Right forelimb (tissue), 1 donor: Measurements from ENCODE around the gene TSSK3.
"Not testable (repeated sequence)": the region's sequence is repeated elsewhere in the genome, so short reads cannot be mapped to it uniquely, and the experiment has no call there.

Experiments used
- DNase-seq: peaks from one replicate; pipeline ENCODE4 v3.0.0-alpha.2; 2018

The TSSK3 gene

GRCh38 chr1:32339363-32339978 lies 22.9 kb upstream of the TSSK3 start:
- no peak for DNase-seq

GRCh38 chr1:32341186-32341757 lies 21.1 kb upstream of the TSSK3 start:
- no peak for DNase-seq

- DNase-seq: no peak
These were observed 20.4 kb upstream of the TSSK3 start for GRCh38 chr1:32341971-32342370.

GRCh38 chr1:32342704-32343103 lies 19.6 kb upstream of the TSSK3 start:
- DNase-seq: no peak

- no peak for DNase-seq
These were observed 17.0 kb upstream of the TSSK3 start for GRCh38 chr1:32345289-32345827.

GRCh38 chr1:32346532-32347157 lies 15.7 kb upstream of the TSSK3 start:
- DNase-seq: no peak

GRCh38 chr1:32349211-32349708 lies 13.1 kb upstream of the TSSK3 start:
- DNase-seq: no peak

- no peak for DNase-seq
These were observed 11.4 kb upstream of the TSSK3 start for GRCh38 chr1:32350785-32351398.

- DNase-seq: peak; percentile 95
These were observed 10.7 kb upstream of the TSSK3 start for GRCh38 chr1:32351399-32352238.

GRCh38 chr1:32352239-32352745 lies 10.0 kb upstream of the TSSK3 start:
- DNase-seq: no peak

GRCh38 chr1:32352831-32353383 lies 9.4 kb upstream of the TSSK3 start:
- no peak for DNase-seq

GRCh38 chr1:32353431-32353830 lies 8.9 kb upstream of the TSSK3 start:
- no peak for DNase-seq

GRCh38 chr1:32353886-32354570 lies 8.3 kb upstream of the TSSK3 start:
- DNase-seq: no peak

GRCh38 chr1:32355778-32356177 lies 6.6 kb upstream of the TSSK3 start:
- not testable (repeated sequence) for DNase-seq

GRCh38 chr1:32356478-32356877 lies 5.9 kb upstream of the TSSK3 start:
- DNase-seq: no peak

GRCh38 chr1:32357614-32358013 lies 4.7 kb upstream of the TSSK3 start:
- DNase-seq: no peak

GRCh38 chr1:32358435-32358834 lies 3.9 kb upstream of the TSSK3 start:
- DNase-seq: no peak

- DNase-seq: no peak
These were observed 1.0 kb upstream of the TSSK3 start for GRCh38 chr1:32361308-32361673.

- peak; percentile 79 for DNase-seq
These were observed 465 bp upstream of the TSSK3 start for GRCh38 chr1:32361674-32362473.

GRCh38 chr1:32363713-32364112 lies 1.4 kb downstream of the TSSK3 start:
- DNase-seq: no peak

GRCh38 chr1:32364836-32365235 lies 2.5 kb downstream of the TSSK3 start:
- peak; percentile 17 for DNase-seq
